ENCODE data around the gene CLMP.

GRCh38 chr11:123173856-123174186 lies 21.2 kb downstream of the CLMP start:
- no peak for TF ChIP-seq EZH2 (IDR thresholded peaks at IDR 0.05; ENCODE audit: borderline replicate concordance, low read depth, low read length, severe bottlenecking)
- TF ChIP-seq CTCF (IDR thresholded peaks at IDR 0.05; ENCODE audit: extremely low read depth in 1 of 2, insufficient read depth in 1 of 2, low read depth in 1 of 2, low read length in 2 of 2) = no peak
- no peak for TF ChIP-seq MAX (IDR thresholded peaks at IDR 0.05; ENCODE audit: insufficient read depth, insufficient read length)
- TF ChIP-seq POLR2AphosphoS5 (IDR thresholded peaks at IDR 0.05; ENCODE audit: insufficient read depth, low read depth, low read length) = no peak
- TF ChIP-seq GATA2 (IDR thresholded peaks at IDR 0.05; ENCODE audit: insufficient read depth, insufficient read length, low read depth, low read length) = no peak
- TF ChIP-seq POLR2A (IDR thresholded peaks at IDR 0.05; ENCODE audit: low read depth, low read length) = no peak
- TF ChIP-seq FOS (IDR thresholded peaks at IDR 0.05; ENCODE audit: borderline replicate concordance, insufficient read depth, low read length) = no peak
- no peak for TF ChIP-seq MYC (IDR thresholded peaks at IDR 0.05; ENCODE audit: low read depth, low read length)
- TF ChIP-seq JUN (IDR thresholded peaks at IDR 0.05; ENCODE audit: borderline replicate concordance, insufficient read depth, insufficient read length, low read depth) = no peak
